HCT116 (cell line): ENCODE data around the gene KDM1B. TPM values are rescaled to one million over a fixed set of nuclear protein-coding genes. Genes with fewer than 3 reads are reported as not detected.
A peak's percentile ranks its signal among the peaks of the same experiment; 100 is the strongest.

Source experiments
- ATAC-seq: fragments of 200-7000 bp; cut with Tn5 transposase; 2 replicates; pipeline ENCODE4 v1.9.1; 2020; ENCODE audit warnings: mild to moderate bottlenecking, moderate library complexity
- Bru-seq: library from RNA; stranded (reverse); fragments of 400-500 nt; gene quantifications from one replicate; lab custom pipeline; 2021; lab: Mats Ljungman, UMichigan
- BruChase-seq, 2 experiments: library from RNA; stranded (reverse); fragments of 400-500 nt; gene quantifications; one replicate each; lab custom pipeline; 2021; lab: Mats Ljungman, UMichigan
- BruUV-seq: library from RNA; stranded (reverse); fragments of 400-500 nt; replicated peaks from 2 replicates; lab custom pipeline; 2021; lab: Mats Ljungman, UMichigan
- CTCF ChIA-PET: fragments of 300-600 bp; sonication (Branson Sonifier 250); formaldehyde crosslinking; loops from one replicate; lab custom pipeline; 2021; ENCODE audit warnings: antibody characterized with exemption; lab: Charles Lee
- POLR2A ChIA-PET: fragments of 300-600, 350-600 bp; sonication (Branson Sonifier 250); formaldehyde crosslinking; loops from one replicate; lab custom pipeline; 2021; ENCODE audit warnings: antibody characterized with exemption; lab: Charles Lee
- RAD21 ChIA-PET, 2 experiments: fragments of 300-600 bp; sonication (Branson Sonifier 250); formaldehyde crosslinking; loops; one replicate each; lab custom pipeline; 2023; ENCODE audit warnings: low total read pairs in 2 of 2; ENCODE audit not compliant: uncharacterized antibody in 2 of 2, unreplicated experiment in 2 of 2, low non-redundant PET in 1 of 2; lab: Charles Lee
- DNase-seq: peaks from one replicate; pipeline ENCODE4 v3.0.0-alpha.2; 2010; ENCODE audit warnings: low read depth, low spot score
- H2AFZ ChIP-seq: fragments of 200-600 bp; shearing (Covaris generic), sonication (generic); 2 replicates; pipeline ENCODE4 v1.6.1; 2017; ENCODE audit warnings: low read depth, mixed run types, mixed read lengths, antibody characterized with exemption, low read length; ENCODE audit not compliant: poor library complexity, severe bottlenecking
- H3K27ac ChIP-seq: 2 replicates; pipeline ENCODE4 v1.5.1; 2012; ENCODE audit warnings: low read depth, low read length
- H3K27me3 ChIP-seq: fragments of 200-600 bp; sonication (generic); 2 replicates; pipeline ENCODE4 v1.6.1; 2016; ENCODE audit warnings: mixed run types, low read length, mixed read lengths; ENCODE audit not compliant: insufficient read depth
- H3K36me3 ChIP-seq, 2 experiments: fragments of 200-500 bp in 1 of 2; fragments of 200-600 bp in 1 of 2; sonication (Bioruptor generic) in 1 of 2; sonication (generic) in 1 of 2; 2 replicates each; pipeline versions ENCODE4 v1.5.1 to v1.6.1; 2014 to 2016; ENCODE audit warnings: low read length in 2 of 2, inconsistent platforms in 1 of 2, mixed read lengths in 1 of 2, mixed run types in 1 of 2; ENCODE audit not compliant: insufficient read depth in 2 of 2, control insufficient read depth in 1 of 2
- H3K4me1 ChIP-seq, 2 experiments: fragments of 200-600 bp in 1 of 2; sonication (generic) in 1 of 2; 2 replicates each; pipeline versions ENCODE4 v1.5.1 to v1.6.1; 2012 to 2017; ENCODE audit warnings: low read length in 2 of 2, inconsistent platforms in 1 of 2, mild to moderate bottlenecking in 1 of 2, mixed read lengths in 1 of 2, mixed run types in 1 of 2, moderate library complexity in 1 of 2; ENCODE audit not compliant: insufficient read depth in 2 of 2, control insufficient read depth in 1 of 2
- H3K4me2 ChIP-seq: fragments of 200-600 bp; sonication (generic); 2 replicates; pipeline ENCODE4 v1.6.1; 2017; ENCODE audit warnings: mixed run types, low read length, mixed read lengths
- H3K4me3 ChIP-seq, 2 experiments: fragments of 200-600 bp in 1 of 2; sonication (generic) in 1 of 2; replicated peaks in 1 of 2; 2 replicates each; pipeline ENCODE4 v1.5.1; 2011 to 2016; ENCODE audit warnings: low read length in 2 of 2, control low read depth in 1 of 2, low read depth in 1 of 2, mild to moderate bottlenecking in 1 of 2, mixed read lengths in 1 of 2, mixed run types in 1 of 2
- H3K79me2 ChIP-seq: fragments of 200-600 bp; sonication (generic); 2 replicates; pipeline ENCODE4 v1.6.1; 2017; ENCODE audit warnings: mild to moderate bottlenecking, mixed run types, low read length, moderate library complexity, mixed read lengths; ENCODE audit not compliant: insufficient read depth
- H3K9ac ChIP-seq: fragments of 200-600 bp; sonication (generic); 2 replicates; pipeline ENCODE4 v1.6.1; 2016; ENCODE audit warnings: low read length, mixed read lengths
- H3K9me2 ChIP-seq: fragments of 200-600 bp; sonication (generic), shearing (Covaris generic); 2 replicates; pipeline ENCODE4 v1.6.1; 2017; ENCODE audit warnings: mixed run types, mild to moderate bottlenecking, moderate library complexity; ENCODE audit not compliant: insufficient read depth
- H3K9me3 ChIP-seq, 2 experiments: fragments of 200-500 bp in 1 of 2; fragments of 200-600 bp in 1 of 2; sonication (Bioruptor generic) in 1 of 2; sonication (generic) in 1 of 2; 2 replicates each; pipeline ENCODE4 v1.6.1; 2014 to 2017; ENCODE audit warnings: low read length in 2 of 2, mixed read lengths in 2 of 2, inconsistent platforms in 1 of 2, low read depth in 1 of 2, mild to moderate bottlenecking in 1 of 2, mixed run types in 1 of 2, moderate library complexity in 1 of 2; ENCODE audit not compliant: control insufficient read depth in 1 of 2, insufficient read depth in 1 of 2
- H4K20me1 ChIP-seq: fragments of 200-600 bp; sonication (generic), shearing (Covaris generic); 2 replicates; pipeline ENCODE4 v1.6.1; 2017; ENCODE audit warnings: mixed run types, mild to moderate bottlenecking, moderate library complexity; ENCODE audit not compliant: insufficient read depth
- CBX3 ChIP-seq: IDR thresholded peaks from 2 replicates; pipeline ENCODE4 v1.6.1; 2012; ENCODE audit warnings: low read depth
- CEBPB ChIP-seq: IDR thresholded peaks from 2 replicates; pipeline ENCODE4 v1.6.1; 2012; ENCODE audit warnings: low read depth
- CTCF ChIP-seq, 3 experiments: fragments of 200-600 bp in 1 of 3; sonication (generic) in 1 of 3; IDR thresholded peaks in 2 of 3; conservative IDR thresholded peaks in 1 of 3; 2 replicates each; pipeline ENCODE4 v1.5.1; 2012 to 2017; ENCODE audit warnings: low read depth in 2 of 3, low read length in 2 of 3, antibody characterized with exemption in 1 of 3, borderline replicate concordance in 1 of 3, control low read depth in 1 of 3, mild to moderate bottlenecking in 1 of 3, mixed read lengths in 1 of 3, mixed run types in 1 of 3, moderate library complexity in 1 of 3; ENCODE audit not compliant: insufficient read depth in 1 of 3
- EGR1 ChIP-seq: IDR thresholded peaks from 2 replicates; pipeline ENCODE4 v1.6.1; 2012; ENCODE audit warnings: low read depth
- EZH2 ChIP-seq: fragments of 200-600 bp; sonication (generic); IDR thresholded peaks from 2 replicates; pipeline ENCODE4 v1.6.1; 2017; ENCODE audit warnings: antibody characterized with exemption, mixed run types
- EZH2phosphoT487 ChIP-seq: fragments of 200-600 bp; IDR thresholded peaks from 2 replicates; pipeline ENCODE4 v1.6.1; 2018; ENCODE audit warnings: antibody characterized with exemption, borderline replicate concordance
- FOSL1 ChIP-seq: IDR thresholded peaks from 2 replicates; pipeline ENCODE4 v1.6.1; 2012; ENCODE audit warnings: low read depth
- JUND ChIP-seq: IDR thresholded peaks from 2 replicates; pipeline ENCODE4 v1.6.1; 2012
- POLR2A ChIP-seq: IDR thresholded peaks from 2 replicates; pipeline ENCODE4 v1.7.0; 2011; ENCODE audit warnings: borderline replicate concordance; ENCODE audit not compliant: insufficient read depth, insufficient read length; ENCODE audit errors: extremely low read depth
- RAD21 ChIP-seq: IDR thresholded peaks from 2 replicates; pipeline ENCODE4 v1.6.1; 2012; ENCODE audit warnings: low read depth, mild to moderate bottlenecking
- REST ChIP-seq: IDR thresholded peaks from 2 replicates; pipeline ENCODE4 v1.6.1; 2012; ENCODE audit warnings: low read depth
- SIN3A ChIP-seq: IDR thresholded peaks from 2 replicates; pipeline ENCODE4 v1.6.1; 2012; ENCODE audit warnings: low read depth
- SP1 ChIP-seq: IDR thresholded peaks from 2 replicates; pipeline ENCODE4 v1.6.1; 2012; ENCODE audit warnings: low read depth
- TCF7L2 ChIP-seq: IDR thresholded peaks from 2 replicates; pipeline ENCODE4 v1.7.0; 2011; ENCODE audit warnings: borderline replicate concordance, inconsistent platforms; ENCODE audit not compliant: insufficient read depth, insufficient read length; ENCODE audit errors: extremely low read depth
- YY1 ChIP-seq: IDR thresholded peaks from 2 replicates; pipeline ENCODE4 v1.6.1; 2011; ENCODE audit warnings: low read length, low read depth, moderate library complexity, mild to moderate bottlenecking; ENCODE audit not compliant: insufficient replicate concordance; ENCODE audit errors: extremely low read depth
- ZBTB33 ChIP-seq: IDR thresholded peaks from 2 replicates; pipeline ENCODE4 v1.6.1; 2011; ENCODE audit warnings: mild to moderate bottlenecking, low read length, moderate library complexity; ENCODE audit not compliant: insufficient replicate concordance; ENCODE audit errors: extremely low read depth
- ZFX ChIP-seq: fragments of 450-650 bp; IDR thresholded peaks from 2 replicates; pipeline ENCODE4 v1.6.1; 2017
- ZNF274 ChIP-seq: fragments of 200-500 bp; sonication (Bioruptor generic); IDR thresholded peaks from 2 replicates; pipeline ENCODE4 v1.6.1; 2014; ENCODE audit warnings: mild to moderate bottlenecking, low read depth, low read length, inconsistent platforms
- intact Hi-C: fragments of 100-400 bp; cut with micrococcal nuclease; formaldehyde crosslinking; loops from 2 replicates; pipeline ENCODE4 v1.10.0; 2022
- long read RNA-seq: library from polyadenylated mRNA; unstranded; transcript quantifications from one replicate; pipeline ENCODE4 v2.0.0, GENCODE V29; 2021; ENCODE audit not compliant: unreplicated experiment
- polyA plus RNA-seq: library from polyadenylated mRNA; unstranded; fragments of >200 nt; gene quantifications from 2 replicates; pipeline ENCODE4 v1.2.1, GENCODE V29; 2012; ENCODE audit warnings: missing spikeins
- total RNA-seq: library from RNA; stranded (reverse); gene quantifications from one replicate; pipeline ENCODE4 v1.2.1, GENCODE V29; 2021; ENCODE audit not compliant: unreplicated experiment

The KDM1B gene
- total RNA-seq: 24.5 TPM
- polyA plus RNA-seq: 19.3 and 19.6 TPM in 2 replicates
- Bru-seq, nascent RNA: percentile 61 among the genes with signal in this experiment
- percentile 70 among the genes with signal in this experiment for BruChase-seq, experiment 1, labeled RNA remaining after a 6-hour chase
- BruChase-seq, experiment 2, labeled RNA remaining after a 2-hour chase: percentile 66 among the genes with signal in this experiment
- long read RNA-seq, partial matches to known transcripts: 3 of 21 reads
- long read RNA-seq, other reads (novel, unspliced or antisense): 16 of 21 reads

- peak; percentile 95 for ATAC-seq
- Histone ChIP-seq H2AFZ (peak within 1 kb of the TSS; percentile 38), H3K9me2 (no peaks in the 10 kb centered on the region), H3K4me1 (peaks cover 7% of the 10 kb centered on the region in 2 experiments; a peak in 3 of 4 replicates), H3K27me3 (no peaks in the 10 kb centered on the region), H4K20me1 (no peaks in the 10 kb centered on the region), H3K9ac (peak within 1 kb of the TSS; percentile 80), H3K79me2 (no peaks in the 10 kb centered on the region), H3K36me3 (peaks cover 0 to 4% of the 10 kb centered on the region in 2 experiments; a peak in 1 of 4 replicates), H3K4me2 (peak within 1 kb of the TSS; percentile 92), H3K9me3 (no peaks in the 10 kb centered on the region), H3K4me3 (peak within 1 kb of the TSS; percentile 86 to 90), H3K27ac (peak within 1 kb of the TSS; percentile 69)
- ChIA-PET RAD21 (no interaction called here), POLR2A (no interaction called here), CTCF (no interaction called here)
- intact Hi-C loops: loop anchor here (2.0 kb wide), 1 partner anchor 291 kb away; no protein-coding TSS in a partner anchor
- BruUV-seq: no TSS peak
- DNase-seq: peak; percentile 94
- no peak for TF ChIP-seq YY1
- peak; percentile 53; the same call in 1 of the 2 replicates for TF ChIP-seq EGR1
- no peak for TF ChIP-seq RAD21
- no peak for TF ChIP-seq CBX3
- TF ChIP-seq EZH2: no peak
- TF ChIP-seq CEBPB: no peak
- TF ChIP-seq ZFX: no peak
- peak; percentile 13; the same call in 1 of the 2 replicates for TF ChIP-seq SIN3A
- no peak for TF ChIP-seq EZH2phosphoT487
- TF ChIP-seq FOSL1: no peak
- TF ChIP-seq JUND: no peak
- no peak for TF ChIP-seq TCF7L2
- TF ChIP-seq POLR2A: no peak
- peak; percentile 66 for TF ChIP-seq SP1
- TF ChIP-seq REST: no peak
- no peak for TF ChIP-seq ZNF274
- no peak for TF ChIP-seq CTCF (IDR thresholded peaks at IDR 0.05 in 2 of 3, conservative IDR thresholded peaks at IDR 0.05 in 1 of 3; ENCODE audit: borderline replicate concordance in 1 of 3, insufficient read depth in 1 of 3, low read depth in 2 of 3, low read length in 2 of 3)
- TF ChIP-seq ZBTB33: no peak
Observed at GRCh38 chr6:18155150-18155863, at the start of gene KDM1B. Gene KDM1B (plus strand): TSS chr6:18155422. CDS start chr6:18159896, 4,474 bp downstream.
